H1 (cell line): ENCODE data around the gene ZNF777.

Experiments
- CEBPB ChIP-seq: IDR thresholded peaks from 2 replicates; pipeline ENCODE4 v1.6.1; 2012; ENCODE audit warnings: low read depth, low read length
- PHF8 ChIP-seq: fragments of 200-600 bp; sonication (generic); conservative IDR thresholded peaks from 2 replicates; pipeline ENCODE4 v1.7.1; 2012; ENCODE audit warnings: low read depth, mild to moderate bottlenecking, inconsistent platforms, low read length, moderate library complexity
- RAD21 ChIP-seq, 2 experiments: IDR thresholded peaks in 1 of 2; conservative IDR thresholded peaks in 1 of 2; 2 replicates each; pipeline ENCODE4 v1.6.1; 2011; ENCODE audit warnings: low read depth in 2 of 2, low read length in 2 of 2, improper control_type of control experiment in 1 of 2, inconsistent platforms in 1 of 2, mild to moderate bottlenecking in 1 of 2, moderate library complexity in 1 of 2
- TF ChIP-seq, protein P1 (sequence below), 3 experiments: IDR thresholded peaks; 1 replicate in 2 of 3; 2 replicates in 1 of 3; pipeline versions ENCODE4 v1.5.1 to v1.6.1; 2011; ENCODE audit warnings: low read length in 3 of 3, mild to moderate bottlenecking in 3 of 3, inconsistent platforms in 2 of 3, low read depth in 1 of 3, moderate library complexity in 1 of 3; ENCODE audit not compliant: insufficient read depth in 1 of 3; ENCODE audit errors: control extremely low read depth in 1 of 3

DNA sequence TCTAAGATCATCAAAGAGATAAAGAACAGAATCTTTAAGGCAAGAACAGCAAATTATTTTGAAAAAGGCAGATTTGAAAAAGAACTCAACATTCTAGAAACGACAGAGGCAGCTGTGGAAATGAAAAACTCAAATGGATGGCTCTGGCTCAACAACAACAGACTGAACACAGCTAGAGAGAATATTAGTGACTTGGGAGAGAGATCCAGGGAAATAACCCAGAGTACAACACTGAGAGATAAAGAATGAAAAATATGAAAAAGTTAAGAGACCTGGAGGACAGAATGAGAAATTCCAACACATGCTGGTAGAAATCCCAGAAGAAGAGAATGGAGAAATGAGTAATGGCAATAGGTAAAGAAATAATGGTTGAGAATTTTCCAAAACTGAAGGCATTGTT is 17.9 kb upstream of the ZNF777 start:
- no peak for TF ChIP-seq RAD21 (IDR thresholded peaks at IDR 0.05 in 1 of 2, conservative IDR thresholded peaks at IDR 0.05 in 1 of 2; ENCODE audit: low read depth in 2 of 2, low read length in 2 of 2)
- no peak for TF ChIP-seq PHF8
- TF ChIP-seq, protein P1, sequence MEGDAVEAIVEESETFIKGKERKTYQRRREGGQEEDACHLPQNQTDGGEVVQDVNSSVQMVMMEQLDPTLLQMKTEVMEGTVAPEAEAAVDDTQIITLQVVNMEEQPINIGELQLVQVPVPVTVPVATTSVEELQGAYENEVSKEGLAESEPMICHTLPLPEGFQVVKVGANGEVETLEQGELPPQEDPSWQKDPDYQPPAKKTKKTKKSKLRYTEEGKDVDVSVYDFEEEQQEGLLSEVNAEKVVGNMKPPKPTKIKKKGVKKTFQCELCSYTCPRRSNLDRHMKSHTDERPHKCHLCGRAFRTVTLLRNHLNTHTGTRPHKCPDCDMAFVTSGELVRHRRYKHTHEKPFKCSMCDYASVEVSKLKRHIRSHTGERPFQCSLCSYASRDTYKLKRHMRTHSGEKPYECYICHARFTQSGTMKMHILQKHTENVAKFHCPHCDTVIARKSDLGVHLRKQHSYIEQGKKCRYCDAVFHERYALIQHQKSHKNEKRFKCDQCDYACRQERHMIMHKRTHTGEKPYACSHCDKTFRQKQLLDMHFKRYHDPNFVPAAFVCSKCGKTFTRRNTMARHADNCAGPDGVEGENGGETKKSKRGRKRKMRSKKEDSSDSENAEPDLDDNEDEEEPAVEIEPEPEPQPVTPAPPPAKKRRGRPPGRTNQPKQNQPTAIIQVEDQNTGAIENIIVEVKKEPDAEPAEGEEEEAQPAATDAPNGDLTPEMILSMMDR (IDR thresholded peaks at IDR 0.05; ENCODE audit: control extremely low read depth in 1 of 3, insufficient read depth in 1 of 3, low read depth in 1 of 3, low read length in 3 of 3) = no peak
- no peak for TF ChIP-seq CEBPB
